Natural killer cell (primary cell): Measurements from ENCODE around the gene SGMS2. TPM values are rescaled to one million over a fixed set of nuclear protein-coding genes. Genes with fewer than 3 reads are reported as not detected.

ENCODE experiments used
- ATAC-seq, 3 donors: fragments of 150-1000 bp in 2 of 3; fragments of 200-7000 bp in 1 of 3; cut with Tn5 transposase; 1 replicate in 1 of 3; 2 replicates in 2 of 3; pipeline ENCODE4 v1.10.0; 2021; ENCODE audit warnings: mild to moderate bottlenecking in 2 of 3, moderate library complexity in 2 of 3
- DNase-seq, 2 donors: peaks; one replicate each; pipeline versions ENCODE4 v3.0.0 to v3.0.0-alpha.2; 2013 to 2021; ENCODE audit warnings: mixed read lengths in 1 of 2
- H3K27ac ChIP-seq: one replicate; pipeline ENCODE4 v1.5.1; 2013; ENCODE audit warnings: mild to moderate bottlenecking, low read length
- H3K27me3 ChIP-seq: one replicate; pipeline ENCODE4 v1.6.1; 2013; ENCODE audit warnings: low read length; ENCODE audit not compliant: control insufficient read depth, insufficient read depth
- H3K36me3 ChIP-seq: one replicate; pipeline ENCODE4 v1.6.1; 2013; ENCODE audit warnings: low read length; ENCODE audit not compliant: control insufficient read depth, insufficient read depth
- H3K4me1 ChIP-seq: one replicate; pipeline ENCODE4 v1.6.1; 2013; ENCODE audit warnings: low read length; ENCODE audit not compliant: control insufficient read depth, insufficient read depth
- H3K4me3 ChIP-seq: one replicate; pipeline ENCODE4 v1.5.1; 2013; ENCODE audit warnings: low read length
- H3K9me3 ChIP-seq: one replicate; pipeline ENCODE4 v1.6.1; 2013; ENCODE audit warnings: low read length; ENCODE audit not compliant: control insufficient read depth, insufficient read depth
- H3K27ac Mint-ChIP-seq, 2 donors: one replicate each; pipeline ENCODE4 v1.8.0; 2022; ENCODE audit warnings: mild to moderate bottlenecking in 2 of 2, mixed read lengths in 2 of 2, moderate library complexity in 1 of 2
- H3K27me3 Mint-ChIP-seq, 2 donors: one replicate each; pipeline ENCODE4 v1.8.0; 2022; ENCODE audit warnings: low read depth in 2 of 2, mixed read lengths in 2 of 2
- H3K36me3 Mint-ChIP-seq: one replicate; pipeline ENCODE4 v1.8.0; 2022; ENCODE audit warnings: mixed read lengths
- H3K4me1 Mint-ChIP-seq, 2 donors: one replicate each; pipeline ENCODE4 v1.8.0; 2022; ENCODE audit warnings: mixed read lengths in 2 of 2
- H3K4me3 Mint-ChIP-seq: one replicate; pipeline ENCODE4 v1.8.0; 2022; ENCODE audit warnings: mild to moderate bottlenecking, moderate library complexity, mixed read lengths
- H3K9me3 Mint-ChIP-seq, 2 donors: one replicate each; pipeline ENCODE4 v1.8.0; 2022; ENCODE audit warnings: mixed read lengths in 2 of 2
- CTCF ChIP-seq: fragments of 200-600 bp; IDR thresholded peaks from one replicate; pipeline ENCODE4 v1.8.0; 2022; ENCODE audit warnings: antibody characterized with exemption
- WGBS: methylation state at CpG from one replicate; pipeline ENCODE4 v1.1.7; 2013; ENCODE audit warnings: missing lambda C conversion rate; ENCODE audit not compliant: insufficient coverage; 5-methylcytosine and 5-hydroxymethylcytosine counted together
- intact Hi-C: fragments of 100-400 bp; cut with micrococcal nuclease; formaldehyde crosslinking; loops from one replicate; pipeline ENCODE4 v1.14.2; 2022
- total RNA-seq, 4 donors: library from RNA; stranded (reverse); fragments of 120-200 nt in 1 of 4; gene quantifications; one replicate each; pipeline versions ENCODE4 v1.2.3 to v1.2.4, GENCODE V29; 2013 to 2022

Gene SGMS2
- total RNA-seq, 3 donors from 2014 or later (not counting 1 experiment from before 2014, with no cell fraction given): 0.16 to 0.98 (median 0.54) TPM

- Histone ChIP-seq H3K4me1 (no peaks in the 10 kb centered on the region), H3K9me3 (no peaks in the 10 kb centered on the region), H3K27me3 (peaks cover 2% of the 10 kb centered on the region), H3K27ac (no peak overlapping the region), H3K4me3 (no peak overlapping the region), H3K36me3 (no peaks in the 10 kb centered on the region)
- WGBS: 86% methylated on average over 3 of the region's 4 CpGs
- H3K27ac Mint-ChIP-seq: no peak overlapping the region
- H3K4me3 Mint-ChIP-seq: no peak overlapping the region
- TF ChIP-seq CTCF: no peak
- ATAC-seq (no peak), DNase-seq (no peak)
- no peaks in the 10 kb centered on the region for H3K4me1 Mint-ChIP-seq
- no peaks in the 10 kb centered on the region for H3K36me3 Mint-ChIP-seq
- intact Hi-C loops: no loop called here
- H3K27me3 Mint-ChIP-seq: peaks cover 6 to 19% of the 10 kb centered on the region in 2 donors
- H3K9me3 Mint-ChIP-seq: no peaks in the 10 kb centered on the region
These were observed 6.4 kb downstream of the SGMS2 start for GRCh38 chr4:107831140-107831539.

GRCh38 chr4:107832275-107832807 is 7.6 kb downstream of the SGMS2 start:
- 50% methylated on average over 2 of the region's 2 CpGs for WGBS
- intact Hi-C loops: no loop called here
- Mint-ChIP-seq H3K9me3 (no peaks in the 10 kb centered on the region), H3K4me1 (no peaks in the 10 kb centered on the region), H3K27ac (no peak overlapping the region), H3K36me3 (no peaks in the 10 kb centered on the region), H3K4me3 (no peak overlapping the region), H3K27me3 (peaks cover 4 to 7% of the 10 kb centered on the region in 2 donors)
- Histone ChIP-seq H3K4me1 (no peaks in the 10 kb centered on the region), H3K27me3 (no peaks in the 10 kb centered on the region), H3K36me3 (no peaks in the 10 kb centered on the region), H3K4me3 (no peak overlapping the region), H3K27ac (no peak overlapping the region), H3K9me3 (no peaks in the 10 kb centered on the region)
- no peak for TF ChIP-seq CTCF
- no peak for ATAC-seq
- no peak for DNase-seq

- TF ChIP-seq CTCF: no peak
- H3K36me3 Mint-ChIP-seq: no peaks in the 10 kb centered on the region
- WGBS: no CpG with 5 or more reads among the region's 1 CpG
- no peaks in the 10 kb centered on the region for H3K9me3 Mint-ChIP-seq
- no peak for ATAC-seq
- Histone ChIP-seq H3K27ac (no peak overlapping the region), H3K27me3 (no peaks in the 10 kb centered on the region), H3K4me1 (peaks cover 2% of the 10 kb centered on the region), H3K9me3 (no peaks in the 10 kb centered on the region), H3K36me3 (no peaks in the 10 kb centered on the region), H3K4me3 (no peak overlapping the region)
- no peaks in the 10 kb centered on the region for H3K4me1 Mint-ChIP-seq
- DNase-seq: no peak
- intact Hi-C loops: no loop called here
- H3K27me3 Mint-ChIP-seq: no peaks in the 10 kb centered on the region
- H3K4me3 Mint-ChIP-seq: no peak overlapping the region
- H3K27ac Mint-ChIP-seq: no peak overlapping the region
These were observed 9.6 kb downstream of the SGMS2 start for GRCh38 chr4:107834241-107834794.

GRCh38 chr4:107835406-107835805 is 10.7 kb downstream of the SGMS2 start:
- no peaks in the 10 kb centered on the region for H3K4me1 Mint-ChIP-seq
- Histone ChIP-seq H3K4me3 (no peak overlapping the region), H3K27ac (no peak overlapping the region), H3K4me1 (peaks cover 2% of the 10 kb centered on the region), H3K27me3 (no peaks in the 10 kb centered on the region), H3K36me3 (no peaks in the 10 kb centered on the region), H3K9me3 (no peaks in the 10 kb centered on the region)
- H3K36me3 Mint-ChIP-seq: no peaks in the 10 kb centered on the region
- no peak overlapping the region for H3K27ac Mint-ChIP-seq
- no peak for ATAC-seq
- no peak for DNase-seq
- no peaks in the 10 kb centered on the region for H3K27me3 Mint-ChIP-seq
- H3K4me3 Mint-ChIP-seq: no peak overlapping the region
- intact Hi-C loops: no loop called here
- 79% methylated on average over 5 of the region's 5 CpGs for WGBS
- no peaks in the 10 kb centered on the region for H3K9me3 Mint-ChIP-seq
- TF ChIP-seq CTCF: no peak
